Lung microvascular endothelial cell (primary cell): ENCODE measurements around the gene CYP2D6. TPM values are rescaled to one million over a fixed set of nuclear protein-coding genes. Genes with fewer than 3 reads are reported as not detected.
"Not testable (repeated sequence)": the region's sequence is repeated elsewhere in the genome, so short reads cannot be mapped to it uniquely, and the experiment has no call there.

Experiments
- DNase-seq, 2 donors: peaks; one replicate each; pipeline versions ENCODE4 v3.0.0 to v3.0.0-alpha.2; 2010; ENCODE audit warnings: low read depth in 2 of 2
- total RNA-seq: library from RNA; depleted of rRNA; stranded (reverse); fragments of >200 nt; gene quantifications from 2 replicates; pipeline ENCODE4 v1.2.1, GENCODE V29; 2014

CYP2D6 gene
- total RNA-seq, 1 donor from 2014 or later = 0.20 TPM

- DNase-seq = no peak
Observed at GRCh38 chr22:42158456-42159132, 28.0 kb upstream of the CYP2D6 start.

GRCh38 chr22:42156598-42156997 lies 26.0 kb upstream of the CYP2D6 start:
- DNase-seq = no peak

DNA sequence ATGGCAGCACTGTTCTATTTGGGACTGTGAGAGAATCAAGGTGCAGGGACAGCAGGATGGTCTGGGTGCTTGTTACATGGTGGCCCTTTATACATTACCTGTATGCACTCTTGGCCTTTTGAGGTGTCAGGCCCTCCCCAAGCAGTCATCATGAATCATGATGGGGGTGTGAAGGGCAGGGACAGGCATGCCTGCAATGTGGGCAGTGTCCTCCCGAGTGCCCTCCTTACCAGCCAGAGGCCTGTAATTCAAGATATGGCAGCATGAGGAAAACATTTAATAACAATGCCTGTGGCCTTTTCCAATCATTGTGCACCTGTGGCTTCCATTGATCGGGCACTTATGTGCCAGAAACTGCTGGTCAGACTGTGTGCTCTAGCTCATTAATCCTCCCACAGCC lies 25.5 kb upstream of the CYP2D6 start:
- DNase-seq = no peak

DNA sequence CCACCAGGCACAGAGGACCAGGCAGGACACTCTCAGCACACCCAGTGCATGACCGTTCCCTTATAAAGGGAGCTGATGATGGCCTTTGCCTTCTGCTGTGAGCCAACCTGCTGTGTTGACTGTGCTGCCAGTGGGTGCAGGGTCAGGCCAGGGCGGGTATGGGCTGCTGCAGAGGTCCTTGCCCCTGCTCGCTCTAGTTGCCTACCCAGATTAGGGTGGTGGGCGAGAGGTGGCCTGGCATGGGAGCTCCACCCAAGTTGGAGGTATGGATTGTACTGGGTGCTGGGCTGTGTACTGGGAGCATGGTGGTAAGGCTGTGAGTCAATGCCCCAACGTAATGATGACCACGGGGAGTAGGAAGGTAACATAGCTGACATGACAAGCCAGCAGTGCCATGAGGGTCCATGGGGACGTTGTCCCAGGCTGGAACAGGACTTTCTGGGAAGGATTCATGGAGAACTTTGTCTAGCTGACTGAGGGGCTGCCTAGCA lies 24.5 kb upstream of the CYP2D6 start:
- DNase-seq = no peak

- DNase-seq = no peak
Observed at GRCh38 chr22:42154293-42155052, 23.9 kb upstream of the CYP2D6 start.

GRCh38 chr22:42152661-42153270 lies 22.2 kb upstream of the CYP2D6 start:
- DNase-seq = no peak

DNA sequence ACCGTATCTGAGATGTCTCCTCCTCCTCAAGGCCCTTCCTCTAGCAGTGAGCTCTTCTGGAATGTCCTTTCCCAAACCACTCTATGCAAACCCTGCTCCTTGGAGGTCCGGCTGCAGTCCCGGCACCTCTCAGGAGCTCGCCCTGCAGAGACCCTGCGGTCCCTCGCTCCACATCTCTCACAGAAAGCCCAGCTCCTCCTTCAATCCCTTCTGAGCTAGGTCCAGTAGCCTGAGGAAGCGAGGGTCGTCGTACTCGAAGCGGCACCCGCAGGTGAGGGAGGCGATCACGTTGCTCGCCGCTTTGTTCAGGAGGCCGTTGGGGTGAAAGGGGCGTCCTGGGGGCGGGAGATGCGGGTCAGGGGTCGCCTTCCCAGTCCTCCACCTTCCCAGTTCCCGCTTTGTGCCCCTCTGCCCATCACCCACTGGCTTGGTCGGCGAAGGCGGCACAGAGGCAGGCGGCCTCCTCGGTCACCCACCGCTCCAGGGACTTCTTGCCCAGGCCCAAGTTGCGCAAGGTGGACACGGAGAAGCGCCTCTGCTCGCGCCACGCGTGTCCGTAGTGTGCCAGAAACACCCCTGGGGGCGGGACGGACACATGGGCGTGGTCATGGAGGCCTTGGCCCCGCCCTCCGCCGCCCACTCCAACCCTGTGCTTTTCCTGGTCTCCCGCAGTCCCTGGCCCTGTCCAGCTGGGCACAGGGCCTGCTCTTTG lies 21.5 kb upstream of the CYP2D6 start:
- DNase-seq = no peak

DNA sequence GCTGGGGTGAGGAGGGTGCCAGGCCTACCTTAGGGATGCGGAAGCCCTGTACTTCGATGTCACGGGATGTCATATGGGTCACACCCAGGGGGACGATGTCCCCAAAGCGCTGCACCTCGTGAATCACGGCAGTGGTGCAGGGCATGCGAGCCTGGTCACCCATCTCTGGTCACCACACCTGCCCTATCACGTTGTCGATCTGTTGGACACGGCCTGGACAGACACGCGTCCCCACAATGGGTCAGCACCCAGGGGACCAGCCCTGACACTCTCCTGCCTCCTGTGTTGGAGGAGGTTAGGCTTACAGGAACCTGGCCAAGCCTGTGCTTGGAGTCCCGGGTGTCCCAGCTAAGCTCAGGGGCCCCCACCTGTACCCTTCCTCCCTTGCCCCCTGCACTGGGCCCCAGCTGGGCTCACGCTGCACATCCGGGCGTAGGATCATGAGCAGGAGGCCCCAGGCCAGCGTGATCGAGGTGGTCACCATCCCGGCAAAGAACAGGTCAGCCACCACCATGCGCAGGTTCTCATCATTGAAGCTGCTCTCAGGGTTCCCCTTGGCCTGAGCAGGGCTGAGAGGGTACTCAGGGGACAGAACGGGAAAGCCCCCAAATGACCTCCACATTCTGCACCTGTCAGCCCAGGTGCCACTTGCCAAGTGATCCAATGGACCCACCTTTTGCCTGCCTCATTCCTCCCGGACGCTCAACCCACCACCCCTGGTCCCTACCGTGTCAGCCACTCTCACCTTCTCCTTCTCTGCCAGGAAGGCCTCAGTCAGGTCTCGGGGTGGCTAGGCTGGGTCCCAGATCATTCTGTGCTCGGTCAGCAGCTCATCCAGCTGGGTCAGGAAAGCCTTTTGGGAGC lies 20.3 kb upstream of the CYP2D6 start:
- DNase-seq = no peak

DNA sequence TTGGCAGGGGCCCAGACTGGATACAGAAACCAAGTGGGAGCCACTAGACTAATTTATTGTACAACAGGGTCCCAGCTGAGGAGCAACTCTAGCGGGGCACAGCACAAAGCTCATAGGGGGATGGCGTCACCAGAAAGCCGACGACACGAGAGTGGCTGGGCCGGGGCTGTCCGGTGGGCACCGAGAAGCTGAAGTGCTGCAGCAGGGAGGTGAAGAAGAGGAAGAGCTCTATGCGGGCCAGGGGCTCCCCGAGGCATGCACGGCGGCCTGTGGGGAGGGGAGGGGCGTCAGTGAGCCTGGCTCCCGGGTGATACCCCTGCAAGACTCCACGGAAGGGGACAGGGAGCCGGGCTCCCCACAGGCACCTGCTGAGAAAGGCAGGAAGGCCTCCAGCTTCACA lies 19.2 kb upstream of the CYP2D6 start:
- DNase-seq = not testable (repeated sequence)

GRCh38 chr22:42145175-42145574 lies 14.6 kb upstream of the CYP2D6 start:
- no peak for DNase-seq

DNA sequence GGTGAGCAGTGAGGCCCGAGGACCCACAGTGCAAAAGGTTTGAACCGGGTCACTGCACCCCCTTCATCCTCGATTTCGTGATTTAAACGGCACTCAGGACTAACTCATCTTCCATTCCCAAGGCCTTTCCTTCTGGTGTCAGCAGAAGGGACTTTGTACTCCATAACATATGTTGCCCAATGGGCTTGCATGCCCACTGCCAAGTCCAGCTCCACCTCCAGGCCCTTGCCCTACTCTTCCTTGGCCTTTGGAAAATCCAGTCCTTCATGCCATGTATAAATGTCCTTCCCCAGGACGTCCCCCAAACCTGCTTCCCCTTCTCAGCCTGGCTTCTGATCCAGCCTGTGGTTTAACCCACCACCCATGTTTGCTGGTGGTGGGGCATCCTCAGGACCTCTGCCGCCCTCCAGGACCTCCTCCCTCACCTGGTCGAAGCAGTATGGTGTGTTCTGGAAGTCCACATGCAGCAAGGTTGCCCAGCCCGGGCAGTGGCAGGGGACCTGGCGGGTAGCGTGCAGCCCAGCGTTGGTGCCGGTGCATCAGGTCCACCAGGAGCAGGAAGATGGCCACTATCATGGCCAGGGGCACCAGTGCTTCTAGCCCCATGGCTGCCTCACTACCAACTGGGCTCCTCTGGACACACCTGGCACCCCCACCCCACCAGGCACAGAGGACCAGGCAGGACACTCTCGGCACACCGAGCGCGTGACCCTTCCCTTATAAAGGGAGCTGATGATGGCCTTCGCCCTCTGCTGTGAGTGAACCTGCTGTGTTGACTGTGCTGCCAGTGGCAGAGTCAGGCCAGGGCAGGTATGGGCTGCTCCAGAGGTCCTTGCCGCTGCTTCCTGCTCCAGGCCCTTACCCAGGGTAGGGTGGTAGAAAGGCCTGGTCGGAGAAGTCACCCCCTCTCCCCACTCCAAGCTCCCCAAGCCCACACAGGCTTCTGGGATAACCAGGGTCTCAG lies 13.5 kb upstream of the CYP2D6 start:
- DNase-seq = not testable (repeated sequence)

GRCh38 chr22:42142771-42143461 lies 12.3 kb upstream of the CYP2D6 start:
- DNase-seq = no peak

- not testable (repeated sequence) for DNase-seq
Observed at GRCh38 chr22:42141307-42142057, 10.9 kb upstream of the CYP2D6 start.

DNA sequence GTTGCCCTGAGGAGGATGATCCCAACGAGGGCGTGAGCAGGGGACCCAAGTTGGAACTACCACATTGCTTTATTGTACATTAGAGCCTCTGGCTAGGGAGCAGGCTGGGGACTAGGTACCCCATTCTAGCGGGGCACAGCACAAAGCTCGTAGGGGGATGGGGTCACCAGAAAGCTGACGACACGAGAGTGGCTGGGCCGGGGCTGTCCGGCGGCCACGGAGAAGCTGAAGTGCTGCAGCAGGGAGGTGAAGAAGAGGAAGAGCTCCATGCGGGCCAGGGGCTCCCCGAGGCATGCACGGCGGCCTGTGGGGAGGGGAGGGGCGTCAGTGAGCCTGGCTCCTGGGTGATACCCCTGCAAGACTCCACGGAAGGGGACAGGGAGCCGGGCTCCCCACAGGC lies 9.5 kb upstream of the CYP2D6 start:
- not testable (repeated sequence) for DNase-seq

- not testable (repeated sequence) for DNase-seq
Observed at GRCh38 chr22:42139508-42139907, 8.9 kb upstream of the CYP2D6 start.

GRCh38 chr22:42138972-42139371 lies 8.4 kb upstream of the CYP2D6 start:
- no peak for DNase-seq

GRCh38 chr22:42138122-42138770 lies 7.6 kb upstream of the CYP2D6 start:
- no peak for DNase-seq

- not testable (repeated sequence) for DNase-seq
Observed at GRCh38 chr22:42135688-42136087, 5.1 kb upstream of the CYP2D6 start.
